Measurements from ENCODE around the gene RAB15.

Gene RAB15

DNA sequence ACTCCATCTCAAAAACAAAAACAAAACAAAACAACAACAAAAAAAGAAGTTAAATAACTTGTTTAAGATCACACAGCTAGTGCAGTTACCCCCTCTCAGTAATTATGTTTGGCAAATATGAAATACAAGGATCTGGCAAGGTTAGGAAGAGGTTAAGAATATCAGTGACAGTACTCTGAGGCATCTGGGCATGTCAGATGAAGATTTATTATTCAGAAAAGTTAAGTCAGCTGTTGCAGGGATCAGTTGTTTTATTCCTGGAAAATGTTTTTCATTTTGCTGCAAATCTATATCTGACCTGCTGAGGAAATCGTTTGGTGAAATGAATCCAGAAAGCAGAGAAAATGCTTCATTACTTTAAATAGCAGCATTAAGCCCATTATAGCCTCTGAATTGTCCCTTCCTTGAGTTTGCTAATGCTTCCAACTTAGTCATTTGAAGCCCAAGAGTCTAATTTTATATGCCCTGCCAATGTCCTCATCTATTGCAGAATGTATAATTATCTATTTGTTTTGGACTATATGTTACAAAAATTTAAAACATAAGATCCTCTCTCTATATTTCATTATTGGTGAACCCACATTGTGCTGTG, 37.7 kb downstream of the RAB15 start:
- TF ChIP-seq, protein P1, sequence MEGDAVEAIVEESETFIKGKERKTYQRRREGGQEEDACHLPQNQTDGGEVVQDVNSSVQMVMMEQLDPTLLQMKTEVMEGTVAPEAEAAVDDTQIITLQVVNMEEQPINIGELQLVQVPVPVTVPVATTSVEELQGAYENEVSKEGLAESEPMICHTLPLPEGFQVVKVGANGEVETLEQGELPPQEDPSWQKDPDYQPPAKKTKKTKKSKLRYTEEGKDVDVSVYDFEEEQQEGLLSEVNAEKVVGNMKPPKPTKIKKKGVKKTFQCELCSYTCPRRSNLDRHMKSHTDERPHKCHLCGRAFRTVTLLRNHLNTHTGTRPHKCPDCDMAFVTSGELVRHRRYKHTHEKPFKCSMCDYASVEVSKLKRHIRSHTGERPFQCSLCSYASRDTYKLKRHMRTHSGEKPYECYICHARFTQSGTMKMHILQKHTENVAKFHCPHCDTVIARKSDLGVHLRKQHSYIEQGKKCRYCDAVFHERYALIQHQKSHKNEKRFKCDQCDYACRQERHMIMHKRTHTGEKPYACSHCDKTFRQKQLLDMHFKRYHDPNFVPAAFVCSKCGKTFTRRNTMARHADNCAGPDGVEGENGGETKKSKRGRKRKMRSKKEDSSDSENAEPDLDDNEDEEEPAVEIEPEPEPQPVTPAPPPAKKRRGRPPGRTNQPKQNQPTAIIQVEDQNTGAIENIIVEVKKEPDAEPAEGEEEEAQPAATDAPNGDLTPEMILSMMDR (conservative IDR thresholded peaks at IDR 0.05; ENCODE audit: low read length) = no peak
- DNase-seq (ENCODE audit: low read depth) = no peak
- no peak overlapping the region for H3K4me3 ChIP-seq (ENCODE audit: low read length)

DNA sequence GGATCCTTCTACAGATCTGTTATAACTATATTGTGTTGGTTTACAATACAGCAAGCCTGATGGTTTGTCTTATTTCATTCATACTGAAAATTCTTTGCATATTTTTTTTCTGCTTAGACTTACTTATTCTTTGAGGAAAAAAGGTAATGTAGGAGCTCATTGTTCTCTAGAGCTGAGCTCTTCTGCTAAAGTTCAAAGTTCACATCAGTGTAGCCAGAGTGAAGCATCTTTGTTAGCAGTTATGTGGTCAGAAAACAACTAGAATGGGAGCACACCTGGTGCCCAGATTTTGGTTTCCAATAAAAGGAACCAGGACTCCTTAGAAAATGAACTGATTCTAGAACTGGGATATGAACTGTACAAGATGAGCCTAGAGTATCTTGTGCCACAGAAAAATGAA, 39.9 kb downstream of the RAB15 start:
- DNase-seq (ENCODE audit: low read depth) = no peak
- TF ChIP-seq, protein P1 (conservative IDR thresholded peaks at IDR 0.05; ENCODE audit: low read length) = no peak
- H3K4me3 ChIP-seq (ENCODE audit: low read length) = no peak overlapping the region

DNA sequence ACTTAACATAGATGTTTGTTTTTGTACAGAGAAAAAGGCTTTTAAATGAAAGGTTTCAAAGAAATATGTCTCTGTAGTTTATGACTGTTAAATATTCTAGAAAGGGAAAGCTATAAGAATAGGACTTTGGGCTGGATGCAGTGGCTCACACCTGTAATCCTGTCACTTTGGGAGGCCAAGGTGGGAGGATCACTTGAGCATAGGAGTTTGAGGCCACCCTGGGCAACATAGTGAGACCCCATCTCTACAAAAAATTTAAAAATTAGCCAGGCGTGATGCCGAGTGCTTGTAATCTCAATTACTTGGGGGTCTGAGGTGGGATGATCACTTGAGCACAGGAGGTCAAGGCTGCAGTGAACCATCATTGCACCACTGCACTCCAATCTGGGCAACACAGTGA, 41.0 kb downstream of the RAB15 start:
- H3K4me3 ChIP-seq (ENCODE audit: low read length) = no peak overlapping the region
- no peak for DNase-seq (ENCODE audit: low read depth)
- TF ChIP-seq, protein P1 (conservative IDR thresholded peaks at IDR 0.05; ENCODE audit: low read length) = no peak

- peak; percentile 46 for DNase-seq (ENCODE audit: low read depth)
- TF ChIP-seq, protein P1 (conservative IDR thresholded peaks at IDR 0.05; ENCODE audit: low read length) = no peak
- no peak overlapping the region for H3K4me3 ChIP-seq (ENCODE audit: low read length)
Measured at GRCh38 chr14:64930085-64930843, 41.9 kb downstream of the RAB15 start.

DNA sequence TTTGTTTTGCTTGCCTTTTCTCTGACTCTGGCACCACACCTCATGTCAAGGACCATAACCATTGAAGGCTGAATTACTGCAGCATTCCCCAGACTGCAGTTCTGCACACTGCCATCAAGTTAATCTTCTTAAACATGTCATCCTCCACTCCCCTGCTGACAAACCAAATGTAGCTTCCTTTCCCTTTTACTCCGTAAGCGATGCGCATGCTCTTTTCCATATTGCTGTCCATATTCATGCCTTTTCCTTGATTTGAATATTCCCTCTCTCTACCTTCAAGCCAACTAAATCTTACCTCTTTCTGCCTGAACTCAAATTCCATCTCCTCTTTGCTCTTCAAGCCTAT, 43.1 kb downstream of the RAB15 start:
- TF ChIP-seq, protein P1 (conservative IDR thresholded peaks at IDR 0.05; ENCODE audit: low read length) = no peak
- no peak for DNase-seq (ENCODE audit: low read depth)
- H3K4me3 ChIP-seq (ENCODE audit: low read length) = no peak overlapping the region

DNA sequence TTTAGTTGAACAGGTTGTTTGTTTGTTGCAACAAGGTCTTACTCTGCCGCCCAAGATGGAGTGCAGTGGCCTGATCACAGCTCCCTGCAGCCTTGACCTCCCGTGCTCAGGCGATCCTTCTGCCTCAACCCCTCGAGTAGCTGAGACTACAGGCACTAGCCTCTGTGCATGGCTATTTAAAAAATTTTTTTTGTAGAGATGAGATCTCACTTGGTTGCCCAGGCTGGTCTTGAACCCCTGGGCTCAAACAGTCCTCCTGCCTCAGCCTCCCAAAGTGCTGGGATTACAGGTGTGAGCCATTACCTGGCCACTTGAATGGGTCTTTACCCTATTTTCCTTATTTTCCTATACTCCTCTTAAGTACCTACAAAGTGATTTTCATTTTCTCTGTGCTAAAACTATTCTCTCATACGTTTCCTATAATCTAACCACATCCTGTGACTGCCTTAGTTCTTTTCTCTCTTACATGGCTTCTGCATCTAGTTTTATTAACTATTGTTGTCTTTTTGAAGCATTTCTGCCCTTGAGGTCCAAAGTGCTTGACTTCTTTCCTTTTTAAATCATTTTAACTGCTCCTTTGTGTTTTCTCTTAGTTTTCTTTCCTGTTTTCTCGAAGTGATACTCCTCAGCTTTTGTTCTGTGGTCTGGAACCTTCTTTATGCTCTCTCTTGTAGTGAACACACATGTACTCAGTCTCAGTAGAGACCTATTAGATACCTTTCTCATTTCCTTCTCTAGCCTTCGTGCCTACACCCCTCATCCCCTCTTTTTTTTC, 43.7 kb downstream of the RAB15 start:
- no peak for DNase-seq (ENCODE audit: low read depth)
- H3K4me3 ChIP-seq (ENCODE audit: low read length) = no peak overlapping the region
- TF ChIP-seq, protein P1 (conservative IDR thresholded peaks at IDR 0.05; ENCODE audit: low read length) = no peak
